Posterior vena cava (tissue), 2 donors: ENCODE results near the gene HYAL1. TPM values are rescaled to one million over a fixed set of nuclear protein-coding genes. Genes with fewer than 3 reads are reported as not detected.
"Not testable (repeated sequence)": the region's sequence is repeated elsewhere in the genome, so short reads cannot be mapped to it uniquely, and the experiment has no call there.

Experiments used
- DNase-seq: peaks from one replicate; pipeline ENCODE4 v3.0.0-alpha.2; 2020; ENCODE audit warnings: low spot score
- intact Hi-C, 2 donors: fragments of 100-400 bp; cut with DNase I; formaldehyde crosslinking; loops; one replicate each; pipeline versions ENCODE4 v1.14.1 to v1.14.2; 2022 to 2023
- total RNA-seq, 2 donors: library from RNA; stranded (reverse); fragmentation: NEBNext Ultra II Directional; extraction: Animal tissue kit (Norgen Biotek cat#: 25700); gene quantifications; one replicate each; pipeline ENCODE4 v1.2.1, GENCODE V29; 2021
- donor health status: DM: yes; HTN: yes; CAD: no.
- donor health status: DM: yes; HTN: yes; CAD: no.

Gene HYAL1
- total RNA-seq, 2 donors from 2014 or later: 10.6 to 11.7 TPM

DNA sequence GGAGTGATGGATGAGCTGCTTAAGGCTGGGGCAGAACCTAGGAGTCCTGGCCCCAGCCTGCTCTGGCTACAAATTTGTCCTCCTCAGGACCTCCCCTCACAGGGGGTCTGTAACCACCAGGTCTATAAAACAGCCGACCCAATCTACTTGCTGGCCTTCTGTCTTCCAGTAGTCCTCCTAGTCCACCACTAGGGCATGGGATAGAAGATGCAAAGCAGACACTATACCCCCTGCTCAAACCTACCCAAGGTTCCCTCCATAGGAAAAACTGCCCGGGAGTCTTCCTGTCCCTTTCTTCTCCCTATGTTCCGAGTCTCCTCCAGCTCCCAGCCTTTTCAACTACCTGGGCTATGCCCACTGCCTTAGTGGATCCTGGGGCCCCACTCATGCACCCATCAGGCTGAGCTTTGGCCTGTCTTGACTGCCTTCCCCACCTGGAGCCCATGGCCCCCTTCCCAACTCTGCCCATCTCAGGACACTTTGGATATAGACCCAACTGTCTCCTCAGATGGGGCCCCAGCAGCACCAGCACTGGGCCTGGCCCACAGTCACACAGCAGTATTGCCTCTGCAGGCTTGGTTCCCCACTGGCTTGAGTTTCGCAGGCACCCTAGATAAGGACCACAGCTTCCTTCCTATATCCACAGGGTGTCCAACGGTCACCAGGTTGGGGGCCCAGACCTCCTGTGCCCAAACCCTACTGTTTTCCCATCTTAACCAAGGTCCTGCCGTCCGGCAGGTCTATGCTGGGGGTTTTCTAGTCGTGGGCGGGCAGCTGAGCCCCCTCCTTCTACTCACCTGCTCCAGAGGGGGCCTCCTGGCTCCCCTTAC, 5.3 kb downstream of the HYAL1 start:
- intact Hi-C loops: no loop called here
- no peak for DNase-seq

DNA sequence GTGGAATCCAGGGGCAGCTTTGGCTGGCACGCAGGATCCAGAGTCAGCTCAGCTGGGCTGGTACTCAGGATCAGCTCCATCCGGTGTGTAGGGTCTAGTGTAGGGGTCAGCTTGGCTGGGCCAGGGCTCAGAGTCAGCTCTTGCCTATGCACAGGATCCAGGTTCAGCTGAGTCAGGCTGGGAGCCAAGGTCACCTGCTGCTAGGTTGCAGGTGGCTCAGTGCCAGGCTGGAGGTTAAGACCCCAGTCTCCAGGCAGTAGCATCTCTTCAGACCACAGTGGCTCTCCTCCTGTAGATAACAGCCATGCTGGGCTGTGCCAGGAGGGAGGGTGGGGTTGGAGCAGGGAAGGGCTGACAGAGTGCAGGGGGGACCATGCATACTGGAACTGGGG, 6.0 kb downstream of the HYAL1 start:
- no peak for DNase-seq
- intact Hi-C loops: no loop called here

- intact Hi-C loops: no loop called here
- DNase-seq: no peak
Observed at GRCh38 chr3:50296721-50297383, 6.5 kb downstream of the HYAL1 start.

- no peak for DNase-seq
Observed at GRCh38 chr3:50295553-50296431, 7.6 kb downstream of the HYAL1 start.

DNA sequence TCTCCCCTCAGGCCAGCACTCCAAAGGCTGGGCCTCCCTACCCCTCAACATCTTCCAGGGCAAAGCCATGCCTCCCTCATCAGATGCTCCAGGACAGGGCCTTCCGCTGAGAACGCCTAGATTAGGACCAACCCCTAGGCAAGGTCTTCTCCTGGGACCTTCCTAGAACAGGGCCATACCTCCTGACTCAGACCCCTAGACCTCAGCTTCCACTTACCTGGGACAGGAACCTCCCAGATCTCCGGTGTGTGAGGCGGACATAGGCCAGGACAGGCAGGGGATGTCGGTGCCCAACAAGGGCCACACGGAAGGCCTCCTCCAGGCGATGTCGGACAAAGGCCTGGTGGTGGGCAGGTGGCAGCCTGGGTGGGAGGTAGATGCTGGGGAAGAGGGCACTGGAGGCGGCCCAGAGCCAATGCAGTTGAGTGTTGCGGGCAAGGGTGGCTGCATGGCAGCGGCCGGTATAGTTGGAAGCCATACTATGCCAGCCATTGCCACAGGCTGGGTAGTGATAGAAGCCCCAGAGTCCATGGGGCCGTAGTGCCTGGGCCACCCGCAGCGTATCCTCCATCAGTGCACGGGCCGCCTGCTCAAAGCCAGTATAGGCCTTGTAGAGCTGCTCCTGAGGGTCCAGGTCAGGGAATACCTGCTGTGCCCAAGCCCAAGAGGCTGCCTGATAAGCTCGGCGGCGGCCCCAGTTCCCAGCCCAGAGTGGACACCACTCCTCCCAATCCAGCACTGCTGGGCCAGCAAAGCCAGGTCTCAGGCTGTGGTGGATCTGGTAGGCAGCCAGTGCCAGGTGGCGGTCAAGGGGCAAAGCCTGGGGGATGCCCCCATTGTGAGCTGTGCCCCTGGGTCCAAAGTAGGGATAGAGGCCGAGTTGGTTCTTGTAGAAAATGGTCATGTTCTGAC, 8.6 kb downstream of the HYAL1 start:
- intact Hi-C loops: no loop called here
- no peak for DNase-seq

More at GRCh38 chr3:50295553-50296431, 7.6 kb downstream of the HYAL1 start:
- intact Hi-C loops: no loop called here

DNA sequence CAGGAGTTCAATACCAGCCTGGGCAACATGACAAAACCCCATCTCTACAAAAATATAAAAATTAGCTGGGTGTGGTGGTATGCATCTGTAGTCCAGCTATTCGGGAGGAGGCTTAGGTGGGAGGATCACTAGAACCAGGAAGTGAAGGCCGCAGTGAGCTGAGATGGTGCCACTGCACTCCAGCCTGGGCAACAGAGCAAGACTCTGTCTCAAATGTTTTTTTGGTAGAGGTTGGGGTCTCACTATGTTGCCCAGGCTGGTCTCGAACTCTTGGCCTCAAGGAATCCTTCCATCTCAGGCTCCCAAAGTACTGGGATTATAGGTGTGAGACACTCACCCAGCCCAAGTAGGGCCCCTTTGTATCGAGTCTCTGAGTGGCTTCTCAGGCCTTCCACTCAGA, 9.3 kb downstream of the HYAL1 start:
- no peak for DNase-seq

GRCh38 chr3:50293079-50293801, 10.1 kb downstream of the HYAL1 start:
- no peak for DNase-seq
- intact Hi-C loops: no loop called here

More for the DNA sequence above, 9.3 kb downstream of the HYAL1 start:
- intact Hi-C loops: no loop called here

DNA sequence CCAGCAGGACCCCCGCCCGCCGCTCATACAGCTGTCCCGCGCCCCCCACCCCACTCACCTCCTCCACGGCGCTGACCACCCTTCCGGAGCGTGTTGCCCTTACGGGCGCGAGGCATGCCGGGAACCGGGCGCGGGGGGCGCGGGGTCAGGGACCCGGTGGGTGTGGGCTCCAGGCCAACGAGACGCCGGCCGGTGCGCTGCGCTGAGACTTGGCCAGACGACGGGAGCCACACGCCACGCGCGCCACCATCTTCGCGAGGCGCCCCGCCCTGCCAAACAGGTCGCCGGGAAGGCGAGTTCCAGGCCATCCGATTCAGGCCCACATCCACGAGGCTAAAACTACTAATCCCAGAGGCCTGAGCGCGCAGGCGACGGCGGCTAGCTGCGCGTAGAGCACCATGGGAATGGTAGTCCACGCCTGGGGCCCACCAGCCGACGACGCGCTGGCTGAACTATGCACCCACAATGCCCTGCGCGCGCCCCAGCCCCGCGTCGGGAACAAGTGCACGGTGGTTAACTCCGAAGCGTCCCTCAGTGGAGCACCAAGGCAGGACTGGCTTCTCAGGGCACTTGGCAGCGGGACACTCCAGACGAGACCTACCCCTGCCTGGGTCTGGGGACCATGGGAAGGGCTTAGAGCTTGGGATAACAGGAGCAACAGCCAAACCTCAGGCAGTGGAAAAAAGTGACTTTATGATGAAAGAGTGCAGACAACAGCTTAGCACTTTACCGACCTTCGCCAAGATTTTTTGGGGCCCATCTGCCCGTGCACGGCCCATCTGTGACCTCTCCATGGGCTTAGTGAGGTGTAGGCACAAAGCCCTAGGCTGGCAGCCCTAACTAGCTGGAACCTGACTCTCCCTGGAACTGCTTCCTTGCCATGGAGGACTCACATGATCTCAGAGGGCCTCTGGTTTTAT, 11.0 kb downstream of the HYAL1 start, which contains the start of gene IFRD2:
Gene IFRD2 (minus strand): TSS at position 271 of the 920 bp plus-strand sequence. CDS start 155 bp downstream, at position 116.
- intact Hi-C loops: no loop called here
- peak; percentile 100 for DNase-seq

DNA sequence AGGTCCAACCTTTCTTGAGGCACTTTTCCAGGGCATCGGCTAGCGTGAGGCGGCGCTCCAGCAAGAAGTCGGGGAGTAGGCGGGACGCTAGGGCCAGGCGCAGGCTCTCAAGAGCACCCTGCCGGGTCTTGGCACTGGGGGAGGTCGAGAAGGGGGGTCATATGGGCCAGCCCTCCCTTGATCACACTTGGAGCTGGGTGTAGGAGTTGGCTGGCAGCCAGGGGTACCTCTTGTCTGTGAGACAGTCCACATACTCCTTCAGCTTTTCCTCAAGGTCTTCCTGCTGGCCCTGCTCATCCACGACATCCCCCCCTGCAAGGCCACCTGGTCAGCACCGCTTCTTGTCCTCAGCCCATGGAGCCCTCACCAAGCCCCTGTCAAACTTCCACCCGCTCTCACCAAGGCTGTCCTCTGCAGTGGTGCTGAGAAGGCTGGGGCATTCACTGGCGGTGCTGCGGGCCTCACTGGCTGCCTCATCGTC, 13.2 kb downstream of the HYAL1 start:
- intact Hi-C loops: no loop called here

GRCh38 chr3:50289130-50289529, 14.2 kb downstream of the HYAL1 start:
- intact Hi-C loops: no loop called here
- DNase-seq: no peak

More for the DNA sequence above, 13.2 kb downstream of the HYAL1 start:
- DNase-seq: no peak

- intact Hi-C loops: no loop called here
- DNase-seq: no peak
Observed at GRCh38 chr3:50288387-50289007, 14.9 kb downstream of the HYAL1 start.

- intact Hi-C loops: no loop called here
- DNase-seq: no peak
Observed at GRCh38 chr3:50287262-50287661, 16.1 kb downstream of the HYAL1 start.

- intact Hi-C loops: no loop called here
Observed at GRCh38 chr3:50286322-50287227, 16.8 kb downstream of the HYAL1 start.

GRCh38 chr3:50284121-50284520, 19.3 kb downstream of the HYAL1 start:
- intact Hi-C loops: not testable (repeated sequence)

More at GRCh38 chr3:50286322-50287227, 16.8 kb downstream of the HYAL1 start:
- DNase-seq: no peak

More at GRCh38 chr3:50284121-50284520, 19.3 kb downstream of the HYAL1 start:
- not testable (repeated sequence) for DNase-seq
